Tibial nerve (tissue), 4 donors: Measurements from ENCODE around the gene ELF2.

Experiments
- EP300 ChIP-seq, 2 donors: sonication (generic); formaldehyde crosslinking; IDR thresholded peaks; one replicate each; pipeline ENCODE4 v1.6.1; 2017; ENCODE audit warnings: antibody characterized with exemption in 2 of 2, mild to moderate bottlenecking in 1 of 2
- TF ChIP-seq, protein P1 (sequence below), 5 experiments: fragments of 200-600 bp in 3 of 5; fragments of 450-650 bp in 2 of 5; sonication (generic) in 3 of 5; IDR thresholded peaks; one replicate each; pipeline ENCODE4 v1.5.1; 2016 to 2019; ENCODE audit warnings: antibody characterized with exemption in 5 of 5, mild to moderate bottlenecking in 3 of 5, moderate library complexity in 2 of 5

- TF ChIP-seq EP300 (IDR thresholded peaks at IDR 0.05) = no peak
- TF ChIP-seq, protein P1, sequence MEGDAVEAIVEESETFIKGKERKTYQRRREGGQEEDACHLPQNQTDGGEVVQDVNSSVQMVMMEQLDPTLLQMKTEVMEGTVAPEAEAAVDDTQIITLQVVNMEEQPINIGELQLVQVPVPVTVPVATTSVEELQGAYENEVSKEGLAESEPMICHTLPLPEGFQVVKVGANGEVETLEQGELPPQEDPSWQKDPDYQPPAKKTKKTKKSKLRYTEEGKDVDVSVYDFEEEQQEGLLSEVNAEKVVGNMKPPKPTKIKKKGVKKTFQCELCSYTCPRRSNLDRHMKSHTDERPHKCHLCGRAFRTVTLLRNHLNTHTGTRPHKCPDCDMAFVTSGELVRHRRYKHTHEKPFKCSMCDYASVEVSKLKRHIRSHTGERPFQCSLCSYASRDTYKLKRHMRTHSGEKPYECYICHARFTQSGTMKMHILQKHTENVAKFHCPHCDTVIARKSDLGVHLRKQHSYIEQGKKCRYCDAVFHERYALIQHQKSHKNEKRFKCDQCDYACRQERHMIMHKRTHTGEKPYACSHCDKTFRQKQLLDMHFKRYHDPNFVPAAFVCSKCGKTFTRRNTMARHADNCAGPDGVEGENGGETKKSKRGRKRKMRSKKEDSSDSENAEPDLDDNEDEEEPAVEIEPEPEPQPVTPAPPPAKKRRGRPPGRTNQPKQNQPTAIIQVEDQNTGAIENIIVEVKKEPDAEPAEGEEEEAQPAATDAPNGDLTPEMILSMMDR (IDR thresholded peaks at IDR 0.05) = no peak
Measured at GRCh38 chr4:139050446-139050845, 126.6 kb downstream of the ELF2 start.
